Measurements from ENCODE around the gene NIPBL.

Gene NIPBL

DNA sequence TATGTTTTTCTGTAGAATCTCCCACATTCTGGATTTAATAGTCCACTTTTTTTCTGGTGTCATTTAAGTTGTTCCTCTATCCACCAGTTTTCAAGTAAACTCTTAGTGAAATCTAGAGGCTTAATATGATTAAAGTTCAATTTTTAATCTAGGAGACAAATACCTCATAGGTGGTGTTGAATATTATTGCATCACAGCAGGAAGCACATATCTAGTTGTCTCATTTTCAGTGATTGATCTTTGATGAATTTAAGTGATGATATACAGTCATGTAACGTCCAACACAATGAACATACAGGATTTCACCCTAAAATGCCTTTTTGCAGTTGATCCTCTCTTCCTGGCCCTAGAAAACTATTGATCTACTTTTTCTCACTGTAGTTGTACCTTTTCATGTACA lies 152.3 kb downstream of the NIPBL start:
- TF ChIP-seq, protein P1, sequence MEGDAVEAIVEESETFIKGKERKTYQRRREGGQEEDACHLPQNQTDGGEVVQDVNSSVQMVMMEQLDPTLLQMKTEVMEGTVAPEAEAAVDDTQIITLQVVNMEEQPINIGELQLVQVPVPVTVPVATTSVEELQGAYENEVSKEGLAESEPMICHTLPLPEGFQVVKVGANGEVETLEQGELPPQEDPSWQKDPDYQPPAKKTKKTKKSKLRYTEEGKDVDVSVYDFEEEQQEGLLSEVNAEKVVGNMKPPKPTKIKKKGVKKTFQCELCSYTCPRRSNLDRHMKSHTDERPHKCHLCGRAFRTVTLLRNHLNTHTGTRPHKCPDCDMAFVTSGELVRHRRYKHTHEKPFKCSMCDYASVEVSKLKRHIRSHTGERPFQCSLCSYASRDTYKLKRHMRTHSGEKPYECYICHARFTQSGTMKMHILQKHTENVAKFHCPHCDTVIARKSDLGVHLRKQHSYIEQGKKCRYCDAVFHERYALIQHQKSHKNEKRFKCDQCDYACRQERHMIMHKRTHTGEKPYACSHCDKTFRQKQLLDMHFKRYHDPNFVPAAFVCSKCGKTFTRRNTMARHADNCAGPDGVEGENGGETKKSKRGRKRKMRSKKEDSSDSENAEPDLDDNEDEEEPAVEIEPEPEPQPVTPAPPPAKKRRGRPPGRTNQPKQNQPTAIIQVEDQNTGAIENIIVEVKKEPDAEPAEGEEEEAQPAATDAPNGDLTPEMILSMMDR (IDR thresholded peaks at IDR 0.05; ENCODE audit: low read depth, low read length, missing control alignments) = no peak
- DNase-seq (ENCODE audit: low read depth) = no peak
- in situ Hi-C loops (cut with HindIII; ENCODE audit: low sequenced_read_pairs) = no loop called here
- no peak overlapping the region for H3K4me3 ChIP-seq (ENCODE audit: low read depth, low read length)

GRCh38 chr5:37029436-37029835 lies 152.9 kb downstream of the NIPBL start:
- in situ Hi-C loops (cut with HindIII; ENCODE audit: low sequenced_read_pairs) = no loop called here
- TF ChIP-seq, protein P1 (IDR thresholded peaks at IDR 0.05; ENCODE audit: low read depth, low read length, missing control alignments) = no peak
- H3K4me3 ChIP-seq (ENCODE audit: low read depth, low read length) = no peak overlapping the region
- no peak for DNase-seq (ENCODE audit: low read depth)

- no peak for DNase-seq (ENCODE audit: low read depth)
- TF ChIP-seq, protein P1 (IDR thresholded peaks at IDR 0.05; ENCODE audit: low read depth, low read length, missing control alignments) = no peak
- no peak overlapping the region for H3K4me3 ChIP-seq (ENCODE audit: low read depth, low read length)
- in situ Hi-C loops (cut with HindIII; ENCODE audit: low sequenced_read_pairs) = no loop called here
Observed at GRCh38 chr5:37034955-37035354, 158.4 kb downstream of the NIPBL start.

GRCh38 chr5:37037840-37038239 lies 161.3 kb downstream of the NIPBL start:
- TF ChIP-seq, protein P1 (IDR thresholded peaks at IDR 0.05; ENCODE audit: low read depth, low read length, missing control alignments) = no peak
- no peak overlapping the region for H3K4me3 ChIP-seq (ENCODE audit: low read depth, low read length)
- in situ Hi-C loops (cut with HindIII; ENCODE audit: low sequenced_read_pairs) = no loop called here
- DNase-seq (ENCODE audit: low read depth) = no peak

DNA sequence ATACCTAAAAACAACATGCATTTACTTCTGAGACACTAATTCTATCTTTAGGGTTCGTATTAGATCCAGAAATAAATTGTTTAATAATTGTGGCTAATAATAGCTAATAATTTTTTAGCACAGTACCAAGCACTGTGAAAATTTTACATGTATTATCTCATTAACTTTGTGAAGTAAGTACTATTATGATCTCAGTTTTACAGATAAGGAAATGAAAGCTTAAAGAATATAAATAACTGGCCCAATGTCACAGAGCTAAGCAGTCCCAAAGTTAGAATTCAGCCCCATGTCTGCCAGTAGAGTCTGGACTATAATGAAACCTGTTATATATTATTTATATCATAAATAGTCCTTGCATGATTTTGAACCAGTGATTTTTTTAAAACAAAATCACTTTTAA lies 163.3 kb downstream of the NIPBL start:
- TF ChIP-seq, protein P1 (IDR thresholded peaks at IDR 0.05; ENCODE audit: low read depth, low read length, missing control alignments) = no peak
- no peak for DNase-seq (ENCODE audit: low read depth)
- in situ Hi-C loops (cut with HindIII; ENCODE audit: low sequenced_read_pairs) = no loop called here

GRCh38 chr5:37043693-37044092 lies 167.1 kb downstream of the NIPBL start:
- H3K4me3 ChIP-seq (ENCODE audit: low read depth, low read length) = no peak overlapping the region
- no peak for DNase-seq (ENCODE audit: low read depth)
- TF ChIP-seq, protein P1 (IDR thresholded peaks at IDR 0.05; ENCODE audit: low read depth, low read length, missing control alignments) = no peak
- in situ Hi-C loops (cut with HindIII; ENCODE audit: low sequenced_read_pairs) = no loop called here

More for the DNA sequence above, 163.3 kb downstream of the NIPBL start:
- no peak overlapping the region for H3K4me3 ChIP-seq (ENCODE audit: low read depth, low read length)

GRCh38 chr5:37044120-37044519 lies 167.6 kb downstream of the NIPBL start:
- TF ChIP-seq, protein P1 (IDR thresholded peaks at IDR 0.05; ENCODE audit: low read depth, low read length, missing control alignments) = no peak
- in situ Hi-C loops (cut with HindIII; ENCODE audit: low sequenced_read_pairs) = no loop called here
- no peak overlapping the region for H3K4me3 ChIP-seq (ENCODE audit: low read depth, low read length)
- no peak for DNase-seq (ENCODE audit: low read depth)

Data from astrocyte of the cerebellum (primary cell).